Tibial nerve (tissue), 4 donors: ENCODE results near the gene GPC3. TPM values are rescaled to one million over a fixed set of nuclear protein-coding genes. Genes with fewer than 3 reads are reported as not detected.

Experiments
- DNase-seq, 2 donors: peaks; one replicate each; pipeline ENCODE4 v3.0.0-alpha.2; 2019; ENCODE audit warnings: low spot score in 2 of 2
- H3K27ac ChIP-seq, 4 donors: fragments of 200-600 bp; sonication (generic) in 3 of 4; one replicate each; pipeline ENCODE4 v1.5.1; 2017 to 2019; ENCODE audit warnings: mild to moderate bottlenecking in 1 of 4
- H3K27me3 ChIP-seq, 2 donors: fragments of 200-600 bp; sonication (generic) in 1 of 2; one replicate each; pipeline versions ENCODE4 v1.5.1 to v1.6.0; 2017 to 2019
- H3K36me3 ChIP-seq, 3 donors: fragments of 200-600 bp; sonication (generic); one replicate each; pipeline ENCODE4 v1.5.1; 2018 to 2019
- H3K4me1 ChIP-seq, 4 donors: fragments of 200-600 bp; sonication (generic) in 3 of 4; one replicate each; pipeline ENCODE4 v1.5.1; 2017 to 2019
- H3K4me3 ChIP-seq, 4 donors: fragments of 200-600 bp; sonication (generic) in 3 of 4; one replicate each; pipeline ENCODE4 v1.5.1; 2017 to 2019; ENCODE audit warnings: mild to moderate bottlenecking in 1 of 4, moderate library complexity in 1 of 4
- H3K9me3 ChIP-seq, 4 donors: fragments of 200-600 bp; sonication (generic) in 3 of 4; one replicate each; pipeline ENCODE4 v1.5.1; 2017 to 2019
- CTCF ChIP-seq, 5 experiments: fragments of 200-600 bp in 3 of 5; fragments of 450-650 bp in 2 of 5; sonication (generic) in 3 of 5; IDR thresholded peaks; one replicate each; pipeline ENCODE4 v1.5.1; 2016 to 2019; ENCODE audit warnings: antibody characterized with exemption in 5 of 5, mild to moderate bottlenecking in 3 of 5, moderate library complexity in 2 of 5
- EP300 ChIP-seq, 2 donors: sonication (generic); formaldehyde crosslinking; IDR thresholded peaks; one replicate each; pipeline ENCODE4 v1.6.1; 2017; ENCODE audit warnings: antibody characterized with exemption in 2 of 2, mild to moderate bottlenecking in 1 of 2
- POLR2A ChIP-seq, 2 donors: fragments of 450-650 bp; IDR thresholded peaks; one replicate each; pipeline ENCODE4 v1.6.1; 2017; ENCODE audit warnings: antibody characterized with exemption in 2 of 2, mild to moderate bottlenecking in 2 of 2, moderate library complexity in 2 of 2
- WGBS, 2 donors: methylation state at CpG; one replicate each; pipeline ENCODE4 v1.1.5; 2018; 5-methylcytosine and 5-hydroxymethylcytosine counted together
- total RNA-seq, 4 donors: library from RNA; depleted of rRNA; stranded (reverse); fragments of >200 nt; gene quantifications; one replicate each; pipeline ENCODE4 v1.1.0, GENCODE V29; 2016

GPC3 gene
- total RNA-seq, 4 donors from 2014 or later, result 60.5 to 116 (median 72.8) TPM

DNA sequence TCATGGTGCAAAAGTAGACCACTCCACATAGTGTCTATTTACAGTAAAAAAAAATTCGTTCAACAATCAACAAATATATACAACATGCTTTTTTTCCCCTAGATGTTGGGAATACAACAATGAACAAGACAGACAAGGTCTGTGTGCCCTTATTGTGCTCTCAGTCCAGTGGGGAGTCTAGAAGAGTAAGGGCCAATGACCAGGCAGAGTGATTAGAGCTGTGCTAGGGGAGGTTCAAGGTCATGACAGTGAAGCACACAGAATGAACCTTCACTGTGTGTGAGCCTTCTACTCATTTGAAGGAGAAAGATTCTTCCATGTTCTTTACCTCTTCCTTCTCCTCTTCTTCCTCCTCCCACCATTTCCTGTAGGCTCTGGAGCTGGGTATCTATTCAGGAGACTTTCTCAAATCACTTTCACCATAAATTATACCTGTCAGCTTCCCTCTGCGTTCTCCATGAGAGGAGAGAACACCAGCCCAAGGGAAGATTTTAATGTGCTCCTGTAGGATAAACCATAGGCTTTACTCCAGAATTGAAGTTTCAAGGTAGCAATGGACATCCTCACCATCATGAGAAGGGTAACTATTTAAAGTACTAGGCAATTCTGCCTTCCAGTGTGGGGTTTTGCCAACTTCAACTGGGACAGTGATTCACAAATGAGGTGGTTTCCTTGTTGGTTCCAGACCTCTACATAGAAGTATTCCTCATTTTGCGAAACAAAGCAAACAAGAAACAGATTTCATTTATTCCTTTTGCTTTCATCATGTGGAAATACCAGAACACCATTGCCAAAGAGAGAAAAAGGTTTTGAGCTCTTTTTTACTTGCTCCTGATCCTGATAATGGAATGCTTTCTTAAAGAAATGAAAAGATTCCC is 323.2 kb downstream of the GPC3 start:
- DNase-seq, result no peak
- Histone ChIP-seq H3K27ac (no peak overlapping the region), H3K27me3 (peaks cover 0 to 12% of the 10 kb centered on the region in 2 donors), H3K4me1 (no peaks in the 10 kb centered on the region), H3K9me3 (no peaks in the 10 kb centered on the region), H3K4me3 (no peak overlapping the region), H3K36me3 (no peaks in the 10 kb centered on the region)
- 63 to 86% methylated on average over 3 of the region's 3 CpGs for WGBS, 2 donors
- no peak for TF ChIP-seq CTCF (IDR thresholded peaks at IDR 0.05)
- no peak for TF ChIP-seq EP300 (IDR thresholded peaks at IDR 0.05)
- TF ChIP-seq POLR2A (IDR thresholded peaks at IDR 0.05), result no peak

DNA sequence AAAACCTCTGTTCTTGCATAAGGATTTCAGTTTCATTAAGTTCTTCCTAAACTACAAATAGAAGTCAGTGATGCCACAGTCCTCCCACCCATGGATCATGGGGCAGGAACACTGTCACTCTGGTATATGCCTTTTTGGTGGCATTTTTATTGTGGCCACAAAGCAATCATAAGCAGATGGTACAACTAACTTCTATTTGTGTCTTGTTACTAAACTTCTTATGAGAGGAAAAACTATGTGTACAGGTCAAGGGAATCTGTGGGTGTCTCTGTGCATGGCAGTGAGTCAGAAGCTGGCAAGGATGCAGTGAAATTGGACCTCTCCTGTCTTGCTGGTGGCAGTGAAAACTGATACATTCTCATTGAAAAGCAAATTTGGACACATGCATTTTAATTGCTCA is 325.1 kb downstream of the GPC3 start:
- no peaks in the 10 kb centered on the region for H3K36me3 ChIP-seq

GRCh38 chrX:133658293-133658911 is 327.0 kb downstream of the GPC3 start:
- 73 to 99% methylated on average over 3 of the region's 3 CpGs for WGBS, 2 donors
- Histone ChIP-seq H3K9me3 (no peaks in the 10 kb centered on the region), H3K36me3 (no peaks in the 10 kb centered on the region), H3K4me1 (peaks cover 0 to 15% (median 6%) of the 10 kb centered on the region in 4 donors), H3K4me3 (no peak overlapping the region), H3K27ac (no peak overlapping the region), H3K27me3 (peaks cover 0 to 12% of the 10 kb centered on the region in 2 donors)
- DNase-seq, result no peak
- TF ChIP-seq POLR2A (IDR thresholded peaks at IDR 0.05), result no peak
- no peak for TF ChIP-seq EP300 (IDR thresholded peaks at IDR 0.05)
- no peak for TF ChIP-seq CTCF (IDR thresholded peaks at IDR 0.05)

More for the DNA sequence above, 325.1 kb downstream of the GPC3 start:
- Histone ChIP-seq H3K9me3 (no peaks in the 10 kb centered on the region), H3K4me1 (peaks cover 0 to 12% (median 5%) of the 10 kb centered on the region in 4 donors), H3K4me3 (no peak overlapping the region), H3K27ac (no peak overlapping the region), H3K27me3 (peaks cover 0 to 12% of the 10 kb centered on the region in 2 donors)
- DNase-seq, result no peak
- TF ChIP-seq EP300 (IDR thresholded peaks at IDR 0.05) (no peak), POLR2A (IDR thresholded peaks at IDR 0.05) (no peak), CTCF (IDR thresholded peaks at IDR 0.05) (no peak)

GRCh38 chrX:133655275-133656265 is 329.8 kb downstream of the GPC3 start:
- TF ChIP-seq EP300 (IDR thresholded peaks at IDR 0.05), result no peak
- H3K27me3 ChIP-seq, result peaks cover 0 to 7% of the 10 kb centered on the region in 2 donors
- H3K4me1 ChIP-seq, result peaks cover 0 to 15% (median 6%) of the 10 kb centered on the region in 4 donors
- no peak overlapping the region for H3K27ac ChIP-seq
- no peak for DNase-seq
- H3K36me3 ChIP-seq, result no peaks in the 10 kb centered on the region
- no peaks in the 10 kb centered on the region for H3K9me3 ChIP-seq
- WGBS, 2 donors, result 37 to 44% methylated on average over 2 of the region's 2 CpGs
- H3K4me3 ChIP-seq, result no peak overlapping the region

- H3K4me3 ChIP-seq, result no peak overlapping the region
- TF ChIP-seq EP300 (IDR thresholded peaks at IDR 0.05), result no peak
- no peak for TF ChIP-seq POLR2A (IDR thresholded peaks at IDR 0.05)
- TF ChIP-seq CTCF (IDR thresholded peaks at IDR 0.05), result no peak
- DNase-seq, result no peak
These were observed 330.6 kb downstream of the GPC3 start for GRCh38 chrX:133654811-133655210.

More at GRCh38 chrX:133654811-133655210, 330.6 kb downstream of the GPC3 start:
- H3K9me3 ChIP-seq, result no peaks in the 10 kb centered on the region
- H3K36me3 ChIP-seq, result no peaks in the 10 kb centered on the region
- peaks cover 0 to 7% of the 10 kb centered on the region in 2 donors for H3K27me3 ChIP-seq
- H3K4me1 ChIP-seq, result peaks cover 0 to 15% (median 6%) of the 10 kb centered on the region in 4 donors
- no peak overlapping the region for H3K27ac ChIP-seq
